IMR-90 (cell line): ENCODE results near the gene TPM2. TPM values are rescaled to one million over a fixed set of nuclear protein-coding genes. Genes with fewer than 3 reads are reported as not detected.
A peak's percentile ranks its signal among the peaks of the same experiment; 100 is the strongest.

Experiments
- ATAC-seq: fragments of 200-7000 bp; cut with Tn5 transposase; 2 replicates; pipeline ENCODE4 v1.9.1; 2020; ENCODE audit warnings: low read depth, mild to moderate bottlenecking, moderate library complexity
- BruUV-seq: library from RNA; stranded (reverse); fragments of 400-500 nt; replicated peaks from 2 replicates; lab custom pipeline; 2021; lab: Mats Ljungman, UMichigan
- CTCF ChIA-PET: fragments of 300-600 bp; formaldehyde crosslinking; extraction: SDS; loops from one replicate; lab custom pipeline; 2021; ENCODE audit warnings: antibody characterized with exemption; lab: Yijun Ruan, JAX
- POLR2A ChIA-PET: fragments of 300-600 bp; sonication (Branson Sonifier 250); formaldehyde crosslinking; loops from one replicate; lab custom pipeline; 2022; ENCODE audit warnings: antibody characterized with exemption; ENCODE audit not compliant: unreplicated experiment; lab: Charles Lee
- DNase-seq: peaks from one replicate; pipeline ENCODE4 v3.0.0; 2013
- H2AFZ ChIP-seq: replicated peaks from 2 replicates; pipeline ENCODE3; 2013; ENCODE audit warnings: low read length, mild to moderate bottlenecking; ENCODE audit not compliant: poor library complexity
- H2AK5ac ChIP-seq: 2 replicates; pipeline ENCODE4 v1.6.1; 2013; ENCODE audit warnings: low read depth, low read length, inconsistent platforms
- H2AK9ac ChIP-seq: replicated peaks from 2 replicates; pipeline ENCODE3; 2013; ENCODE audit warnings: mild to moderate bottlenecking, low read depth, low read length, moderate library complexity; ENCODE audit not compliant: poor library complexity
- H2BK120ac ChIP-seq: 2 replicates; pipeline ENCODE4 v1.6.1; 2013; ENCODE audit warnings: low read depth, low read length, inconsistent platforms
- H2BK15ac ChIP-seq: 3 replicates; pipeline ENCODE4 v1.6.1; 2013; ENCODE audit warnings: low read depth, low read length, inconsistent platforms
- H2BK20ac ChIP-seq: 2 replicates; pipeline ENCODE4 v1.6.1; 2013; ENCODE audit warnings: low read depth, mild to moderate bottlenecking, inconsistent platforms, low read length, moderate library complexity
- H2BK5ac ChIP-seq: 2 replicates; pipeline ENCODE4 v1.6.1; 2013; ENCODE audit warnings: mild to moderate bottlenecking, low read depth, low read length, inconsistent platforms; ENCODE audit not compliant: poor library complexity, severe bottlenecking
- H3K14ac ChIP-seq: replicated peaks from 2 replicates; pipeline ENCODE4 v1.6.1; 2013; ENCODE audit warnings: low read depth, low read length, inconsistent platforms
- H3K18ac ChIP-seq: 2 replicates; pipeline ENCODE4 v1.6.1; 2013; ENCODE audit warnings: low read depth, low read length, control low read depth
- H3K23ac ChIP-seq: 2 replicates; pipeline ENCODE4 v1.6.1; 2013; ENCODE audit warnings: low read depth, low read length, inconsistent platforms
- H3K27ac ChIP-seq: 2 replicates; pipeline ENCODE4 v1.5.1; 2013; ENCODE audit warnings: mild to moderate bottlenecking, control low read depth, low read length; ENCODE audit not compliant: insufficient read depth
- H3K27me3 ChIP-seq: 2 replicates; pipeline ENCODE4 v1.6.1; 2013; ENCODE audit warnings: low read length; ENCODE audit not compliant: control insufficient read depth, insufficient read depth
- H3K36me3 ChIP-seq: 2 replicates; pipeline ENCODE4 v1.6.1; 2013; ENCODE audit warnings: low read length, mixed read lengths; ENCODE audit not compliant: control insufficient read depth, insufficient read depth
- H3K4ac ChIP-seq: 2 replicates; pipeline ENCODE4 v1.6.1; 2013; ENCODE audit warnings: low read depth, low read length, inconsistent platforms
- H3K4me1 ChIP-seq: 2 replicates; pipeline ENCODE4 v1.6.1; 2013; ENCODE audit warnings: low read length, mixed read lengths; ENCODE audit not compliant: control insufficient read depth, insufficient read depth
- H3K4me2 ChIP-seq: 2 replicates; pipeline ENCODE4 v1.6.1; 2013; ENCODE audit warnings: low read depth, mild to moderate bottlenecking, control low read depth, low read length, moderate library complexity
- H3K4me3 ChIP-seq: 2 replicates; pipeline ENCODE4 v1.5.1; 2013; ENCODE audit warnings: low read depth, mild to moderate bottlenecking, control low read depth, low read length, moderate library complexity; ENCODE audit not compliant: insufficient read depth
- H3K56ac ChIP-seq: 2 replicates; pipeline ENCODE4 v1.6.1; 2013; ENCODE audit warnings: low read length, inconsistent platforms; ENCODE audit not compliant: insufficient read depth; ENCODE audit errors: extremely low read depth
- H3K79me1 ChIP-seq, 2 experiments: 2 replicates each; pipeline ENCODE4 v1.6.1; 2013; ENCODE audit warnings: low read length in 2 of 2, inconsistent platforms in 1 of 2, low read depth in 1 of 2
- H3K9ac ChIP-seq: 2 replicates; pipeline ENCODE4 v1.6.1; 2013; ENCODE audit warnings: low read depth, low read length, control low read depth
- H3K9me1 ChIP-seq: 2 replicates; pipeline ENCODE4 v1.6.1; 2013; ENCODE audit warnings: low read length, inconsistent platforms; ENCODE audit not compliant: insufficient read depth
- H3K9me3 ChIP-seq: 2 replicates; pipeline ENCODE4 v1.6.1; 2013; ENCODE audit warnings: low read length; ENCODE audit not compliant: control insufficient read depth, insufficient read depth
- H4K20me1 ChIP-seq: 2 replicates; pipeline ENCODE4 v1.6.1; 2013; ENCODE audit warnings: low read length, inconsistent platforms; ENCODE audit not compliant: insufficient read depth
- H4K5ac ChIP-seq: 2 replicates; pipeline ENCODE4 v1.6.1; 2013; ENCODE audit warnings: mild to moderate bottlenecking, low read depth, low read length, control low read depth
- H4K8ac ChIP-seq, 2 experiments: 2 replicates each; pipeline ENCODE4 v1.6.1; 2013; ENCODE audit warnings: low read depth in 2 of 2, low read length in 2 of 2, control low read depth in 1 of 2, inconsistent platforms in 1 of 2
- H4K91ac ChIP-seq: 2 replicates; pipeline ENCODE4 v1.6.1; 2013; ENCODE audit warnings: low read depth, low read length, inconsistent platforms; ENCODE audit not compliant: insufficient read depth
- BHLHE40 ChIP-seq: fragments of 150-350 bp; IDR thresholded peaks from 2 replicates; pipeline ENCODE4 v1.6.1; 2016; ENCODE audit warnings: mild to moderate bottlenecking, low read depth, low read length
- CEBPB ChIP-seq: IDR thresholded peaks from 2 replicates; pipeline ENCODE4 v1.6.1; 2012; ENCODE audit warnings: low read depth, low read length, improper control_type of control experiment
- ELK1 ChIP-seq: fragments of 150-350 bp; IDR thresholded peaks from 2 replicates; pipeline ENCODE4 v1.6.1; 2016; ENCODE audit warnings: low read depth, mild to moderate bottlenecking, low read length, moderate library complexity, borderline replicate concordance
- FOS ChIP-seq: fragments of 150-350 bp; IDR thresholded peaks from 2 replicates; pipeline ENCODE4 v1.6.1; 2016; ENCODE audit warnings: low read depth, low read length
- MAZ ChIP-seq: IDR thresholded peaks from 2 replicates; pipeline ENCODE4 v1.6.1; 2012; ENCODE audit warnings: low read depth, mild to moderate bottlenecking, low read length, improper control_type of control experiment, moderate library complexity, borderline replicate concordance
- MXI1 ChIP-seq: IDR thresholded peaks from 2 replicates; pipeline ENCODE4 v1.6.1; 2012; ENCODE audit warnings: low read depth, mild to moderate bottlenecking, low read length, moderate library complexity, borderline replicate concordance
- NFE2L2 ChIP-seq: fragments of 150-350 bp; IDR thresholded peaks from 2 replicates; pipeline ENCODE4 v1.6.1; 2016; ENCODE audit warnings: low read depth, mild to moderate bottlenecking, low read length
- POLR2A ChIP-seq: IDR thresholded peaks from 2 replicates; pipeline ENCODE4 v1.6.1; 2012; ENCODE audit warnings: mild to moderate bottlenecking, low read depth, low read length
- RAD21 ChIP-seq: IDR thresholded peaks from 2 replicates; pipeline ENCODE4 v1.6.1; 2012; ENCODE audit warnings: low read length, improper control_type of control experiment
- RCOR1 ChIP-seq: IDR thresholded peaks from 2 replicates; pipeline ENCODE4 v1.6.1; 2012; ENCODE audit warnings: mild to moderate bottlenecking, low read length, improper control_type of control experiment; ENCODE audit not compliant: insufficient replicate concordance
- SMC3 ChIP-seq: fragments of 150-350 bp; IDR thresholded peaks from 2 replicates; pipeline ENCODE4 v1.6.1; 2016; ENCODE audit warnings: low read depth, mild to moderate bottlenecking, antibody characterized with exemption, low read length, moderate library complexity
- WGBS, 2 experiments: methylation state at CpG; one replicate each; pipeline versions ENCODE4 v1.1.5 to v1.1.7; 2013; ENCODE audit warnings: missing lambda C conversion rate in 2 of 2; ENCODE audit not compliant: insufficient read length in 1 of 2; ENCODE audit errors: extremely low coverage in 2 of 2; 5-methylcytosine and 5-hydroxymethylcytosine counted together
- dilution Hi-C: fragments of 300-500 bp; cut with HindIII; formaldehyde crosslinking; loops from one replicate; pipeline ENCODE4 v1.14.3; 2018; ENCODE audit warnings: low sequenced_read_pairs; ENCODE audit not compliant: unreplicated experiment
- in situ Hi-C: fragments of 300-500 bp; cut with MboI; formaldehyde crosslinking; loops from 3 replicates; pipeline ENCODE4 v1.14.3; 2019; ENCODE audit warnings: low sequenced_read_pairs, inconsistent platforms, mixed read lengths
- intact Hi-C: fragments of 100-400 bp; cut with micrococcal nuclease; formaldehyde crosslinking; loops from 2 replicates; pipeline ENCODE4 v1.10.0; 2022
- polyA plus RNA-seq, 3 experiments: library from polyadenylated mRNA; depleted of rRNA; stranded (reverse); fragments of >200 nt; gene quantifications; 2 replicates each; pipeline ENCODE4 v1.2.3, GENCODE V29; 2012; ENCODE audit warnings: low replicate concordance in 1 of 3
- total RNA-seq: library from RNA; depleted of rRNA; stranded (reverse); fragments of >200 nt; gene quantifications from 2 replicates; pipeline ENCODE4 v1.2.3, GENCODE V29; 2012
- TF ChIP-seq, protein P1 (sequence below): conservative IDR thresholded peaks from 2 replicates; pipeline ENCODE4 v1.5.1; 2012; ENCODE audit warnings: mild to moderate bottlenecking, low read depth, low read length, improper control_type of control experiment
- TF ChIP-seq, protein P2 (sequence below): fragments of 150-350 bp; IDR thresholded peaks from 2 replicates; pipeline ENCODE4 v1.6.1; 2017; ENCODE audit warnings: mild to moderate bottlenecking, antibody characterized with exemption, low read length, low read depth

The TPM2 gene
- total and polyA plus RNA-seq, 2 of the 4 experiments (the other 2 are of a cell fraction) = 960 to 2,500 TPM

DNA sequence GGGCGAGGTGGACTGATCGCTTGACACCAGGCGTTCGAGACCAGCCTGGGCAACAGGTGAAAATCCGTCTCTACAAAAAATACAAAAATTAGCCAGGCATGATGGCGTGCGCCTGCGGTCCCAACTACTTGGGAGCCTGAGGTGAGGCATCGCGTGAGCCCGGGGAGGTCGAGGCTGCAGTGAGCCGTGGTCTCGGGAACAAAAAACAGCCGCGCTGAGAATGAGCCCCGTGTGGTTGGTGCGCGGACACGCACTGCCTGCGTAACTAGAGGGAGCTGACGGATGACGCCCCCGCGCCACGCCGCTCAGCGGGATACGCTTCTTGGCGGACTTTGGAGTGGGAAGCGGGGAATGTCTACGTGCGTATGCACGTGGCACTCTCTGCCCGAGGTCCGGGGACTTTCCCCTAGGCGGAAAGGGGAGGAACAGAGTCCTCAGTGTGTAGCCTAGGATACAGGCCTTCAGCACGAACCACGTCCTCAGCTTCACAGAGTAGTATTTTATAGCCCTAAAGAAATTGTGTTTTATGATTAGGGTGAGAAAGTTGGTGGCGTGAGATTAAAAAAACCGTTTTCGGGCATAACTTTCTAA lies 32.1 kb downstream of the TPM2 start, which contains the start of gene RMRP:
Gene RMRP, minus strand, starts transcription at position 474 of the 591 bp plus-strand sequence.
- peaks cover 10% of the 10 kb centered on the region for H3K4me1 ChIP-seq
- H3K27ac ChIP-seq = peak within 1 kb of the TSS; percentile 88
- peak within 1 kb of the TSS; percentile 70 for H3K4me2 ChIP-seq
- POLR2A ChIA-PET = interaction anchor here (0.5 to 1.3 kb wide), 4 partner anchors 25 to 70 kb away, joined by 3 to 7 read pairs (median 6); no protein-coding TSS in a partner anchor
- H3K23ac ChIP-seq = peak within 1 kb of the TSS; percentile 78
- intact Hi-C loops (loop anchor here (1.0 to 10.0 kb wide), 5 partner anchors 35 to 173 kb away; partner anchors contain the start of genes HINT2 and SPAG8), dilution Hi-C loops (no loop called here), in situ Hi-C loops (loop anchor here (10.0 kb wide), 1 partner anchor 153 kb away; no protein-coding TSS in a partner anchor)
- H3K14ac ChIP-seq = peak within 1 kb of the TSS; percentile 94
- H3K79me1 ChIP-seq = peaks cover 15 to 37% of the 10 kb centered on the region in 2 experiments; a peak in 3 of 4 replicates
- WGBS, 2 experiments = 1% methylated on average over 21 of the region's 42 CpGs; no CpG with 5 or more reads in 1 of the 2 experiments
- H4K8ac ChIP-seq = peak within 1 kb of the TSS; percentile 14 to 93
- peak; percentile 86 for ATAC-seq
- H3K9me3 ChIP-seq = no peaks in the 10 kb centered on the region
- H3K4me3 ChIP-seq = peak within 1 kb of the TSS; percentile 78
- peak within 1 kb of the TSS; percentile 31; the same call in 2 of the 3 replicates for H2BK15ac ChIP-seq
- DNase-seq = peak; percentile 100
- peak within 1 kb of the TSS; percentile 93 for H2BK5ac ChIP-seq
- H2BK20ac ChIP-seq = peak within 1 kb of the TSS; percentile 87
- peak within 1 kb of the TSS; percentile 92 for H3K4ac ChIP-seq
- peak within 1 kb of the TSS; percentile 85 for H3K9ac ChIP-seq
- H3K36me3 ChIP-seq = peaks cover 11% of the 10 kb centered on the region
- peak within 1 kb of the TSS; percentile 90 for H2BK120ac ChIP-seq
- no peaks in the 10 kb centered on the region for H3K27me3 ChIP-seq
- peak within 1 kb of the TSS; percentile 89 for H4K91ac ChIP-seq
- BruUV-seq = no TSS peak
- peak within 1 kb of the TSS; percentile 82 for H3K56ac ChIP-seq
- H4K5ac ChIP-seq = peak within 1 kb of the TSS; percentile 87
- H3K18ac ChIP-seq = peak within 1 kb of the TSS; percentile 84
- TF ChIP-seq ELK1 (no peak), RCOR1 (no peak), MXI1 (peak; percentile 95), NFE2L2 (peak; percentile 21; the same call in 1 of the 2 replicates), RAD21 (peak; percentile 28; the same call in 1 of the 2 replicates), SMC3 (no peak; the same call in 1 of the 2 replicates), FOS (peak; percentile 84), POLR2A (no peak; the same call in 1 of the 2 replicates), MAZ (peak; percentile 38; the same call in 1 of the 2 replicates), CEBPB (0 out of 2 replicates have a peak, but pooled peaks have one; percentile 10), BHLHE40 (peak; percentile 90)
- TF ChIP-seq, protein P1, sequence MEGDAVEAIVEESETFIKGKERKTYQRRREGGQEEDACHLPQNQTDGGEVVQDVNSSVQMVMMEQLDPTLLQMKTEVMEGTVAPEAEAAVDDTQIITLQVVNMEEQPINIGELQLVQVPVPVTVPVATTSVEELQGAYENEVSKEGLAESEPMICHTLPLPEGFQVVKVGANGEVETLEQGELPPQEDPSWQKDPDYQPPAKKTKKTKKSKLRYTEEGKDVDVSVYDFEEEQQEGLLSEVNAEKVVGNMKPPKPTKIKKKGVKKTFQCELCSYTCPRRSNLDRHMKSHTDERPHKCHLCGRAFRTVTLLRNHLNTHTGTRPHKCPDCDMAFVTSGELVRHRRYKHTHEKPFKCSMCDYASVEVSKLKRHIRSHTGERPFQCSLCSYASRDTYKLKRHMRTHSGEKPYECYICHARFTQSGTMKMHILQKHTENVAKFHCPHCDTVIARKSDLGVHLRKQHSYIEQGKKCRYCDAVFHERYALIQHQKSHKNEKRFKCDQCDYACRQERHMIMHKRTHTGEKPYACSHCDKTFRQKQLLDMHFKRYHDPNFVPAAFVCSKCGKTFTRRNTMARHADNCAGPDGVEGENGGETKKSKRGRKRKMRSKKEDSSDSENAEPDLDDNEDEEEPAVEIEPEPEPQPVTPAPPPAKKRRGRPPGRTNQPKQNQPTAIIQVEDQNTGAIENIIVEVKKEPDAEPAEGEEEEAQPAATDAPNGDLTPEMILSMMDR = peak; percentile 20; the same call in 1 of the 2 replicates
- TF ChIP-seq, protein P2, sequence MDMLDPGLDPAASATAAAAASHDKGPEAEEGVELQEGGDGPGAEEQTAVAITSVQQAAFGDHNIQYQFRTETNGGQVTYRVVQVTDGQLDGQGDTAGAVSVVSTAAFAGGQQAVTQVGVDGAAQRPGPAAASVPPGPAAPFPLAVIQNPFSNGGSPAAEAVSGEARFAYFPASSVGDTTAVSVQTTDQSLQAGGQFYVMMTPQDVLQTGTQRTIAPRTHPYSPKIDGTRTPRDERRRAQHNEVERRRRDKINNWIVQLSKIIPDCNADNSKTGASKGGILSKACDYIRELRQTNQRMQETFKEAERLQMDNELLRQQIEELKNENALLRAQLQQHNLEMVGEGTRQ = peak; percentile 67
- CTCF ChIA-PET = interaction anchor here (0.9 to 3.1 kb wide), 7 partner anchors 9 to 75 kb away, joined by 3 to 19 read pairs (median 3); partner anchors contain the start of genes CA9, CREB3 and TLN1
- peaks cover 3% of the 10 kb centered on the region; the same call in 1 of the 2 replicates for H4K20me1 ChIP-seq
- peaks cover 6% of the 10 kb centered on the region for H3K9me1 ChIP-seq
- peak within 1 kb of the TSS; percentile 57 for H2AK5ac ChIP-seq
- H2AFZ ChIP-seq = peak within 1 kb of the TSS; percentile 93
- peak within 1 kb of the TSS; percentile 92 for H2AK9ac ChIP-seq
